HepG2 (cell line): ENCODE data around the gene FFAR2. TPM values are rescaled to one million over a fixed set of nuclear protein-coding genes. Genes with fewer than 3 reads are reported as not detected.

Experiments used
- ATAC-seq: fragments of 200-7000 bp; cut with Tn5 transposase; 3 replicates; pipeline ENCODE4 v1.9.1; 2020; ENCODE audit warnings: mild to moderate bottlenecking, moderate library complexity
- BruUV-seq: library from RNA; stranded (reverse); fragments of 400-500 nt; replicated peaks from 2 replicates; lab custom pipeline; 2021; lab: Mats Ljungman, UMichigan
- CTCF ChIA-PET: fragments of 300-600 bp; formaldehyde crosslinking; extraction: SDS; loops from one replicate; lab custom pipeline; 2021; ENCODE audit warnings: low total read pairs, inconsistent platforms, low intra/inter-chr PET ratio; lab: Yijun Ruan, JAX
- POLR2A ChIA-PET: fragments of 350-600 bp; sonication (Branson Sonifier 250); formaldehyde crosslinking; loops from one replicate; lab custom pipeline; 2020; ENCODE audit warnings: antibody characterized with exemption, inconsistent platforms; lab: Yijun Ruan, JAX
- DNase-seq: peaks from one replicate; pipeline ENCODE4 v3.0.0-alpha.2; 2015; ENCODE audit warnings: low spot score
- FAIRE-seq: peaks from 3 replicates; lab custom pipeline; 2011; peaks lifted over from hg19 to GRCh38; lab: Jason Lieb, UNC
- H2AFZ ChIP-seq: one replicate; pipeline ENCODE4 v1.6.1; 2011; ENCODE audit warnings: low read length, inconsistent platforms
- H3K27ac ChIP-seq: fragments of 300-600 bp; 3 replicates; pipeline ENCODE4 v1.8.0; 2011; ENCODE audit warnings: mixed run types, mild to moderate bottlenecking, mixed read lengths, low read length, inconsistent platforms; ENCODE audit not compliant: insufficient read depth; ENCODE audit errors: extremely low read length
- H3K27me3 ChIP-seq, 2 experiments: fragments of 200-600 bp in 1 of 2; 2 replicates in 1 of 2; 3 replicates in 1 of 2; pipeline versions ENCODE4 v1.6.0 to v1.8.0; 2011; ENCODE audit warnings: low read length in 2 of 2, mild to moderate bottlenecking in 2 of 2, moderate library complexity in 2 of 2, inconsistent platforms in 1 of 2; ENCODE audit not compliant: insufficient read depth in 2 of 2, control insufficient read depth in 1 of 2
- H3K36me3 ChIP-seq, 2 experiments: fragments of 200-600 bp in 1 of 2; replicated peaks in 1 of 2; 2 replicates in 1 of 2; 3 replicates in 1 of 2; pipeline versions ENCODE4 v1.5.1 to v1.8.0; 2011; ENCODE audit warnings: low read length in 2 of 2, inconsistent platforms in 1 of 2; ENCODE audit not compliant: insufficient read depth in 2 of 2, control insufficient read depth in 1 of 2
- H3K4me1 ChIP-seq: 2 replicates; pipeline ENCODE4 v1.5.1; 2012; ENCODE audit warnings: low read length, inconsistent platforms; ENCODE audit not compliant: insufficient read depth
- H3K4me2 ChIP-seq: 2 replicates; pipeline ENCODE4 v1.6.0; 2011; ENCODE audit warnings: low read depth, low read length, inconsistent platforms
- H3K4me3 ChIP-seq, 3 experiments: fragments of 200-600 bp in 1 of 3; sonication (generic), shearing (Covaris generic) in 1 of 3; replicated peaks in 1 of 3; 2 replicates each; pipeline ENCODE4 v1.5.1; 2011 to 2016; ENCODE audit warnings: low read length in 3 of 3, inconsistent platforms in 2 of 3, low read depth in 2 of 3, mild to moderate bottlenecking in 2 of 3, control low read depth in 1 of 3, mixed read lengths in 1 of 3; ENCODE audit not compliant: insufficient read depth in 1 of 3
- H3K79me2 ChIP-seq: one replicate; pipeline ENCODE4 v1.6.1; 2011; ENCODE audit warnings: low read length, inconsistent platforms; ENCODE audit not compliant: insufficient read depth
- H3K9ac ChIP-seq: 2 replicates; pipeline ENCODE4 v1.6.0; 2011; ENCODE audit warnings: mild to moderate bottlenecking, low read depth, low read length, inconsistent platforms; ENCODE audit not compliant: insufficient read depth
- H3K9me3 ChIP-seq: 2 replicates; pipeline ENCODE4 v1.5.1; 2012; ENCODE audit warnings: mild to moderate bottlenecking, low read length
- H4K20me1 ChIP-seq: 2 replicates; pipeline ENCODE4 v1.6.0; 2011; ENCODE audit warnings: inconsistent platforms, mild to moderate bottlenecking, low read length, moderate library complexity; ENCODE audit not compliant: insufficient read depth
- BORCS8-MEF2B ChIP-seq: sonication (generic); formaldehyde crosslinking; IDR thresholded peaks from 2 replicates; pipeline ENCODE4 v1.8.0; 2022; ENCODE audit warnings: mild to moderate bottlenecking, missing genetic modification reagents
- IKZF1 ChIP-seq: fragments of 450-650 bp; IDR thresholded peaks from 2 replicates; pipeline ENCODE4 v1.7.1; 2016
- NFIB ChIP-seq: sonication (generic); formaldehyde crosslinking; IDR thresholded peaks from 2 replicates; pipeline ENCODE4 v1.9.0; 2021; ENCODE audit warnings: missing genetic modification reagents, mild to moderate bottlenecking, borderline replicate concordance
- PTBP1 ChIP-seq: fragments of 200-400 bp; formaldehyde crosslinking; IDR thresholded peaks from 2 replicates; pipeline ENCODE4 v1.6.1; 2018; ENCODE audit warnings: low read length, low read depth; ENCODE audit not compliant: poor library complexity, severe bottlenecking
- RBAK ChIP-seq: sonication (generic); formaldehyde crosslinking; IDR thresholded peaks from 2 replicates; pipeline ENCODE4 v1.5.1; 2020; ENCODE audit warnings: mild to moderate bottlenecking, missing genetic modification reagents
- SAFB2 ChIP-seq: sonication (generic); formaldehyde crosslinking; IDR thresholded peaks from 2 replicates; pipeline ENCODE4 v1.5.1; 2020; ENCODE audit warnings: missing genetic modification reagents, low read depth, mild to moderate bottlenecking, borderline replicate concordance
- SP1 ChIP-seq, 2 experiments: fragments of 450-650 bp in 1 of 2; sonication (generic) in 1 of 2; formaldehyde crosslinking in 1 of 2; IDR thresholded peaks; 2 replicates each; pipeline versions ENCODE4 v1.4.0 to v1.6.1; 2016 to 2020; ENCODE audit warnings: missing genetic modification reagents in 1 of 2
- SRSF9 ChIP-seq: fragments of 200-400 bp; formaldehyde crosslinking; IDR thresholded peaks from 2 replicates; pipeline ENCODE4 v1.6.1; 2018; ENCODE audit warnings: borderline replicate concordance, mild to moderate bottlenecking, low read depth, low read length; ENCODE audit not compliant: insufficient read depth, poor library complexity, severe bottlenecking
- SSRP1 ChIP-seq: IDR thresholded peaks from 2 replicates; pipeline ENCODE4 v1.6.1; 2016; ENCODE audit warnings: control low read depth
- TMF1 ChIP-seq: sonication (generic); formaldehyde crosslinking; IDR thresholded peaks from 2 replicates; pipeline ENCODE4 v1.8.1; 2022; ENCODE audit warnings: low read depth, missing genetic modification reagents
- YY1 ChIP-seq: IDR thresholded peaks from 2 replicates; pipeline ENCODE4 v1.6.1; 2011; ENCODE audit warnings: low read length, low read depth, moderate library complexity, mild to moderate bottlenecking; ENCODE audit not compliant: insufficient read depth, insufficient replicate concordance
- ZNF335 ChIP-seq: sonication (generic); formaldehyde crosslinking; IDR thresholded peaks from 2 replicates; pipeline ENCODE4 v1.4.0; 2020; ENCODE audit warnings: missing genetic modification reagents
- ZNF7 ChIP-seq: IDR thresholded peaks from 2 replicates; pipeline ENCODE4 v1.6.1; 2016; ENCODE audit warnings: missing biosample characterization, missing genetic modification reagents
- ZSCAN21 ChIP-seq: sonication (generic); formaldehyde crosslinking; IDR thresholded peaks from 2 replicates; pipeline ENCODE4 v1.8.0; 2022; ENCODE audit warnings: mild to moderate bottlenecking, missing genetic modification reagents, moderate library complexity, borderline replicate concordance
- WGBS: methylation state at CpG from one replicate; pipeline ENCODE4 v1.1.6; 2017; ENCODE audit warnings: low lambda C conversion rate; 5-methylcytosine and 5-hydroxymethylcytosine counted together
- in situ Hi-C: cut with HindIII; loops from 2 replicates; pipeline ENCODE4 v1.10.0; 2017; ENCODE audit warnings: low pct_unique_long_range_greater_than_20kb; ENCODE audit not compliant: extremely low pct_ligation_motif_present
- intact Hi-C: fragments of 100-400 bp; cut with micrococcal nuclease; formaldehyde crosslinking; loops from one replicate; pipeline ENCODE4 v1.10.0; 2022; ENCODE audit not compliant: unreplicated experiment
- polyA plus RNA-seq, 8 experiments: library from polyadenylated mRNA; depleted of rRNA in 3 of 8; stranded (reverse) in 7 of 8; unstranded in 1 of 8; fragments of >200 nt; fragmentation: Illumina TruSeq in 4 of 8; extraction: Trizol in 4 of 8; gene quantifications; 2 replicates each; pipeline versions ENCODE4 v1.2.1 to v1.2.3, GENCODE V29; 2011 to 2016; ENCODE audit warnings: low read depth in 4 of 8, missing spikeins in 1 of 8, mixed read lengths in 1 of 8; ENCODE audit not compliant: insufficient read depth in 1 of 8
- total RNA-seq, 5 experiments: library from RNA; depleted of rRNA; stranded (reverse); fragments of >200 nt; fragmentation: Illumina TruSeq; extraction: Trizol; gene quantifications; 2 replicates each; pipeline ENCODE4 v1.2.3, GENCODE V29; 2016; ENCODE audit warnings: low read depth in 1 of 5
- TF ChIP-seq, protein P1 (sequence below): sonication (generic); formaldehyde crosslinking; IDR thresholded peaks from 2 replicates; pipeline ENCODE4 v1.4.0; 2020; ENCODE audit warnings: missing genetic modification reagents
- TF ChIP-seq, protein P2 (sequence below): sonication (generic); formaldehyde crosslinking; IDR thresholded peaks from 2 replicates; pipeline ENCODE4 v1.5.0; 2020; ENCODE audit warnings: mild to moderate bottlenecking, missing genetic modification reagents, moderate library complexity
- TF ChIP-seq, protein P3 (sequence below): IDR thresholded peaks from 2 replicates; pipeline ENCODE4 v1.6.1; 2016; ENCODE audit warnings: low read depth

The FFAR2 gene
- total and polyA plus RNA-seq, 2 of the 13 experiments (the other 11 are each of a cell fraction or from before 2014, with no cell fraction given) = 0.12 TPM; not detected in 1

DNA sequence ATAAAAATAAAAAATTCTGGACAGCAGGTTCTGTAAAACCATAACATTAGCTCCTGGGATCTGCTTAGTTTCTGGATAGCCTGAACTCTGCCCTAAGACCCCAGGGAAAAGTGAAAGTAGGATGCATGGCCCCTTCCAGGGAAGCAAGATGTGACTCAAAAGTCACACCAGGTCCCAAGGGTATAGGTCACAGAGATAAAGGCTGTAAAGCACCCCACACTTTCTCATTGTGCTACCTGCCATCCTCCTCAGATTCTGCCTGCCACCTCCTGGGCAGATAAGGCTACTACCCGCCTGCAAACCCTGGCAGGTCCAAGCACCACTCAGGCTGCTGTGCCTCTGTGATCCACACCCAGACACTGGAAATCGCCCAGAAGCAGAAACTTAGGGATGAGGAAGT lies 20.6 kb downstream of the FFAR2 start:
- Histone ChIP-seq H4K20me1 (no peaks in the 10 kb centered on the region), H3K27ac (no peak overlapping the region), H3K36me3 (no peaks in the 10 kb centered on the region), H3K9ac (no peak overlapping the region), H3K4me2 (0 out of 2 replicates have a peak overlapping the region, but pooled peaks have one; percentile 21), H3K27me3 (no peaks in the 10 kb centered on the region), H2AFZ (no peak overlapping the region), H3K9me3 (no peaks in the 10 kb centered on the region), H3K4me1 (peaks cover 61% of the 10 kb centered on the region), H3K79me2 (no peaks in the 10 kb centered on the region), H3K4me3 (no peak overlapping the region)
- WGBS = 0% methylated on average over 2 of the region's 2 CpGs
- ChIA-PET POLR2A (interaction anchor here (1.7 kb wide), 1 partner anchor 10 kb away, joined by 6 read pairs; no protein-coding TSS in a partner anchor), CTCF (interaction anchor here (0.6 to 2.7 kb wide), 3 partner anchors 10 to 221 kb away, joined by 3 to 41 read pairs (median 4); no protein-coding TSS in a partner anchor)
- intact Hi-C loops = loop anchor here (1.0 kb wide), 2 partner anchors 48 to 116 kb away; no protein-coding TSS in a partner anchor
- ATAC-seq = peak; percentile 98
- peak; percentile 90 for FAIRE-seq
- no TSS peak for BruUV-seq
- in situ Hi-C loops = loop anchor here (5.0 kb wide), 1 partner anchor 116 kb away; no protein-coding TSS in a partner anchor
- DNase-seq = peak; percentile 54
- TF ChIP-seq, protein P1, sequence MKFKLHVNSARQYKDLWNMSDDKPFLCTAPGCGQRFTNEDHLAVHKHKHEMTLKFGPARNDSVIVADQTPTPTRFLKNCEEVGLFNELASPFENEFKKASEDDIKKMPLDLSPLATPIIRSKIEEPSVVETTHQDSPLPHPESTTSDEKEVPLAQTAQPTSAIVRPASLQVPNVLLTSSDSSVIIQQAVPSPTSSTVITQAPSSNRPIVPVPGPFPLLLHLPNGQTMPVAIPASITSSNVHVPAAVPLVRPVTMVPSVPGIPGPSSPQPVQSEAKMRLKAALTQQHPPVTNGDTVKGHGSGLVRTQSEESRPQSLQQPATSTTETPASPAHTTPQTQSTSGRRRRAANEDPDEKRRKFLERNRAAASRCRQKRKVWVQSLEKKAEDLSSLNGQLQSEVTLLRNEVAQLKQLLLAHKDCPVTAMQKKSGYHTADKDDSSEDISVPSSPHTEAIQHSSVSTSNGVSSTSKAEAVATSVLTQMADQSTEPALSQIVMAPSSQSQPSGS (CRISPR knock-in tag) = no peak; the same call in 1 of the 2 replicates
- TF ChIP-seq, protein P2, sequence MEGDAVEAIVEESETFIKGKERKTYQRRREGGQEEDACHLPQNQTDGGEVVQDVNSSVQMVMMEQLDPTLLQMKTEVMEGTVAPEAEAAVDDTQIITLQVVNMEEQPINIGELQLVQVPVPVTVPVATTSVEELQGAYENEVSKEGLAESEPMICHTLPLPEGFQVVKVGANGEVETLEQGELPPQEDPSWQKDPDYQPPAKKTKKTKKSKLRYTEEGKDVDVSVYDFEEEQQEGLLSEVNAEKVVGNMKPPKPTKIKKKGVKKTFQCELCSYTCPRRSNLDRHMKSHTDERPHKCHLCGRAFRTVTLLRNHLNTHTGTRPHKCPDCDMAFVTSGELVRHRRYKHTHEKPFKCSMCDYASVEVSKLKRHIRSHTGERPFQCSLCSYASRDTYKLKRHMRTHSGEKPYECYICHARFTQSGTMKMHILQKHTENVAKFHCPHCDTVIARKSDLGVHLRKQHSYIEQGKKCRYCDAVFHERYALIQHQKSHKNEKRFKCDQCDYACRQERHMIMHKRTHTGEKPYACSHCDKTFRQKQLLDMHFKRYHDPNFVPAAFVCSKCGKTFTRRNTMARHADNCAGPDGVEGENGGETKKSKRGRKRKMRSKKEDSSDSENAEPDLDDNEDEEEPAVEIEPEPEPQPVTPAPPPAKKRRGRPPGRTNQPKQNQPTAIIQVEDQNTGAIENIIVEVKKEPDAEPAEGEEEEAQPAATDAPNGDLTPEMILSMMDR (CRISPR knock-in tag) = peak; percentile 94
- TF ChIP-seq SSRP1 (CRISPR knock-in tag) (no peak), YY1 (no peak), SP1 (IDR thresholded peaks at IDR 0.05) (no peak), SP1 (CRISPR knock-in tag; IDR thresholded peaks at IDR 0.05) (no peak), ZNF335 (CRISPR knock-in tag) (no peak), NFIB (CRISPR knock-in tag) (no peak), RBAK (no peak), TMF1 (CRISPR knock-in tag) (no peak), IKZF1 (no peak), BORCS8-MEF2B (CRISPR knock-in tag) (peak; percentile 32; the same call in 1 of the 2 replicates), ZNF7 (CRISPR knock-in tag) (no peak), SRSF9 (no peak), ZSCAN21 (CRISPR knock-in tag) (no peak), PTBP1 (no peak), SAFB2 (CRISPR knock-in tag) (no peak)
- TF ChIP-seq, protein P3, sequence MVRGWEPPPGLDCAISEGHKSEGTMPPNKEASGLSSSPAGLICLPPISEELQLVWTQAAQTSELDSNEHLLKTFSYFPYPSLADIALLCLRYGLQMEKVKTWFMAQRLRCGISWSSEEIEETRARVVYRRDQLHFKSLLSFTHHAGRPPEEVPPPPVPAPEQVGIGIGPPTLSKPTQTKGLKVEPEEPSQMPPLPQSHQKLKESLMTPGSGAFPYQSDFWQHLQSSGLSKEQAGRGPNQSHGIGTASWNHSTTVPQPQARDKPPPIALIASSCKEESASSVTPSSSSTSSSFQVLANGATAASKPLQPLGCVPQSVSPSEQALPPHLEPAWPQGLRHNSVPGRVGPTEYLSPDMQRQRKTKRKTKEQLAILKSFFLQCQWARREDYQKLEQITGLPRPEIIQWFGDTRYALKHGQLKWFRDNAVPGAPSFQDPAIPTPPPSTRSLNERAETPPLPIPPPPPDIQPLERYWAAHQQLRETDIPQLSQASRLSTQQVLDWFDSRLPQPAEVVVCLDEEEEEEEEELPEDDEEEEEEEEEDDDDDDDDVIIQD (CRISPR knock-in tag) = no peak
